Stimulated activated naive B cell treated with anti-CD40 and anti-IgM and Interleukin-4, amounts not matched to agents 10 μg/mL and 1 μg/mL and 100 μg/mL, for 72 hours (primary cell): Measurements from ENCODE around the gene CD72.
A peak's percentile ranks its signal among the peaks of the same experiment; 100 is the strongest.

Experiments
- ATAC-seq, 2 donors: fragments of 150-1000 bp; cut with Tn5 transposase; replicated peaks; 2 replicates each; pipeline ENCODE4 v1.10.0; 2021; ENCODE audit warnings: moderate library complexity in 1 of 2
- DNase-seq: peaks from one replicate; pipeline ENCODE4 v3.0.0; 2021
- H3K27ac Mint-ChIP-seq: one replicate; pipeline ENCODE4 v1.8.0; 2022; ENCODE audit warnings: mild to moderate bottlenecking, mixed read lengths
- H3K27me3 Mint-ChIP-seq, 2 donors: one replicate each; pipeline ENCODE4 v1.8.0; 2022; ENCODE audit warnings: mixed read lengths in 2 of 2
- H3K36me3 Mint-ChIP-seq, 2 donors: one replicate each; pipeline ENCODE4 v1.8.0; 2022; ENCODE audit warnings: mixed read lengths in 2 of 2, mild to moderate bottlenecking in 1 of 2
- H3K4me1 Mint-ChIP-seq, 2 donors: one replicate each; pipeline ENCODE4 v1.8.0; 2022; ENCODE audit warnings: mixed read lengths in 2 of 2, mild to moderate bottlenecking in 1 of 2
- H3K4me3 Mint-ChIP-seq, 2 donors: one replicate each; pipeline ENCODE4 v1.8.0; 2022; ENCODE audit warnings: mild to moderate bottlenecking in 2 of 2, mixed read lengths in 2 of 2, moderate library complexity in 1 of 2
- H3K9me3 Mint-ChIP-seq, 2 donors: one replicate each; pipeline ENCODE4 v1.8.0; 2022; ENCODE audit warnings: mixed read lengths in 2 of 2, mild to moderate bottlenecking in 1 of 2

The CD72 gene, protein sequence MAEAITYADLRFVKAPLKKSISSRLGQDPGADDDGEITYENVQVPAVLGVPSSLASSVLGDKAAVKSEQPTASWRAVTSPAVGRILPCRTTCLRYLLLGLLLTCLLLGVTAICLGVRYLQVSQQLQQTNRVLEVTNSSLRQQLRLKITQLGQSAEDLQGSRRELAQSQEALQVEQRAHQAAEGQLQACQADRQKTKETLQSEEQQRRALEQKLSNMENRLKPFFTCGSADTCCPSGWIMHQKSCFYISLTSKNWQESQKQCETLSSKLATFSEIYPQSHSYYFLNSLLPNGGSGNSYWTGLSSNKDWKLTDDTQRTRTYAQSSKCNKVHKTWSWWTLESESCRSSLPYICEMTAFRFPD

DNA sequence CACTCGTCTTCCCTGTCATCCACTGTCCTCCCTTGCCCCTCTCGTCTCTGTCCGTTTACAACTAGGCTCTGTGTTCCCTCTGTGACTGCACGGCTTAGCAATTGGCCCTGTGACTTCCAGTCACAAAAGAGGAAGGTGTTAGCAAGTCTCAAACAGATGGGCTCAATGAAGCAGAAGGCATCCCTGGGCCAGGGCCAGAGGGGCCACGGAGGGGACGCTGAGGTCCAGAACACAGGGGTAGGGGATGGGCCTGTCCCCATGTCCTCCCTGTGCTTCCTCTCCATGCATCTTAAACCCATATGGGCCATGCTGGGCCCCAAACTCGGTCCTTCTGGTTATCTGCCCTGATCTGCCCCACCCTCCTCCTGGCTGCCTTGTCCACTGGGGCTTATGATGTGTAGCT lies at the start of gene CD72:
Gene CD72 (minus strand): TSS at position 89 of the 403 bp plus-strand sequence. CDS start 110 bp downstream, outside the sequence.
- Mint-ChIP-seq H3K27me3 (no peaks in the 10 kb centered on the region), H3K4me1 (peaks cover 77 to 97% of the 10 kb centered on the region in 2 donors), H3K9me3 (no peaks in the 10 kb centered on the region), H3K27ac (peak within 1 kb of the TSS; percentile 99), H3K36me3 (peaks cover 46 to 50% of the 10 kb centered on the region in 2 donors), H3K4me3 (peak within 1 kb of the TSS; percentile 91 to 96)
- ATAC-seq (peak; percentile 39 to 40), DNase-seq (peak; percentile 55)

DNA sequence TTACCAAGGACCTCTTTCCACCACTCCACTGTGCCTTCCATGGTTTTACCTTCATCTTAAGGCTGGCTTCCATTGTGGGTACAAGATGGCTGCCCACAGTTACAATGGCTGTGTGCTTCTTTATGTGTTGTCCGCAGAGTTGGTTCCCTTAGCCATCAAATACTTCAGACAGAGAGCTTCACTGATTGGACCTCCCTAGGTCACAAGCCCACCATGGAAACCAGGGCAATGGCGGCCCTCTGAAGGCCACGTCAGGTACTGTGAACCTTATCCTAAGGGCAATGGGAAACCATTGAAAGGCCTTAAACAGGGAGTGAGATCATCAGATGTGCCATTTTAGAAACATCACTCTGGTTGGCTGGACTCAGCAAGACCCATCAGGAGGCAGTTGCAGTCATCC lies 49.7 kb upstream of the CD72 start:
- H3K9me3 Mint-ChIP-seq, result peaks cover 0 to 2% of the 10 kb centered on the region in 2 donors
- H3K27me3 Mint-ChIP-seq, result no peaks in the 10 kb centered on the region
- H3K36me3 Mint-ChIP-seq, result no peaks in the 10 kb centered on the region
- no peak overlapping the region for H3K4me3 Mint-ChIP-seq
- DNase-seq (no peak), ATAC-seq (no peak)
- H3K27ac Mint-ChIP-seq, result no peak overlapping the region
- H3K4me1 Mint-ChIP-seq, result peaks cover 22 to 39% of the 10 kb centered on the region in 2 donors

DNA sequence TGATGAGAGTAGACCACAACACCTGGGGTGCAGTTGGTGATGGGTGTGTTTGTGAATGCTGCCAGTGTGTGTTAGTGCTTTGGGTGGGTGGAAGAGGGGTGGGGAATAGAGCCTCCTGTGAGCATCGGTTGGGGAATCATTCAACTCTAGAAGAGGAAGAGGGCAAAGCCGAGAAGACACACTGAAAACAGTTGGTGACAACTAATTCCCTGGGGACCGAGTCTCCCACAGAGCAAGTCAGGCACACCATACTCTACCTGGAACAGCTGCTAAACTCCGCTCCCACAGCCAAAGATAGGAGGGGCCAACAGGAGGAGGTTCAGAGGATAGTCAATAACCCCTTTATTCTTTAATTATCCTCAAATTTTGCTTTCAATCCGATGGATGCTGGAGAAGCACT lies 48.3 kb upstream of the CD72 start:
- ATAC-seq, result peak; percentile 69 to 70
- peaks cover 34 to 52% of the 10 kb centered on the region in 2 donors for H3K4me1 Mint-ChIP-seq
- no peak overlapping the region for H3K4me3 Mint-ChIP-seq
- H3K27me3 Mint-ChIP-seq, result no peaks in the 10 kb centered on the region
- H3K36me3 Mint-ChIP-seq, result peaks cover 2 to 10% of the 10 kb centered on the region in 2 donors
- peaks cover 0 to 2% of the 10 kb centered on the region in 2 donors for H3K9me3 Mint-ChIP-seq
- no peak for DNase-seq
- H3K27ac Mint-ChIP-seq, result peak overlapping the region; percentile 75

DNA sequence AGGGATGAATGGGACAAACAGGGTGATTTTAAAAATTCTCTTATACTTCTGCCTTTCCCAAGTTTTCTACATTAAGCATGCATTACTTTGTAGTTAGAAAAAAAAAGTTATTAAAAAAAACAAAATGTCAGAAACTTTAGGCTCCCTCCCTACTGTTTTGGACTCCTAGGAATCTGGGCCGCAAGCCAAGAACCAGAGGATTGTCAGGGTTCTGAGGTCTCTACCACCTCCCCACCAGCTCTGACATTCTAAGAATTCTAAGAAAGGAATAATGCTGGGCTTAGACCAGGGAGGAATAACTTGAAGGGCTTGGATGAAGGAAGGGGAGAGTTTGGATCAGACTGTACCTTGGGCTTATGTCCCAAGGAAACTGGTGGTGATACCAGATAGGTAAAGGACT lies 47.8 kb upstream of the CD72 start:
- Mint-ChIP-seq H3K27ac (peak overlapping the region; percentile 43), H3K27me3 (no peaks in the 10 kb centered on the region), H3K4me1 (peaks cover 34 to 56% of the 10 kb centered on the region in 2 donors), H3K4me3 (no peak overlapping the region), H3K9me3 (peaks cover 0 to 2% of the 10 kb centered on the region in 2 donors), H3K36me3 (peaks cover 5 to 11% of the 10 kb centered on the region in 2 donors)
- DNase-seq (no peak), ATAC-seq (no peak)

- Mint-ChIP-seq H3K27ac (peak overlapping the region; percentile 25), H3K4me3 (peak overlapping the region; percentile 85 to 87), H3K27me3 (no peaks in the 10 kb centered on the region)
These were observed 47.2 kb upstream of the CD72 start for GRCh38 chr9:35665471-35665818.

GRCh38 chr9:35664531-35665470 lies 46.6 kb upstream of the CD72 start, which contains the start of gene ARHGEF39:
ARHGEF39 (minus strand) TSS chr9:35665195; CDS start chr9:35665169, 26 bp downstream.
- Mint-ChIP-seq H3K4me1 (peaks cover 44 to 69% of the 10 kb centered on the region in 2 donors), H3K36me3 (peaks cover 17 to 22% of the 10 kb centered on the region in 2 donors), H3K4me3 (peak within 1 kb of the TSS; percentile 85 to 87), H3K9me3 (peaks cover 0 to 2% of the 10 kb centered on the region in 2 donors), H3K27me3 (no peaks in the 10 kb centered on the region), H3K27ac (peak within 1 kb of the TSS; percentile 69)
- DNase-seq, result peak; percentile 59
- ATAC-seq, result peak; percentile 74 to 81

More at GRCh38 chr9:35665471-35665818, 47.2 kb upstream of the CD72 start:
- no peak for ATAC-seq
- H3K4me1 Mint-ChIP-seq, result peaks cover 40 to 62% of the 10 kb centered on the region in 2 donors
- DNase-seq, result no peak
- H3K36me3 Mint-ChIP-seq, result peaks cover 11 to 17% of the 10 kb centered on the region in 2 donors
- peaks cover 0 to 2% of the 10 kb centered on the region in 2 donors for H3K9me3 Mint-ChIP-seq

DNA sequence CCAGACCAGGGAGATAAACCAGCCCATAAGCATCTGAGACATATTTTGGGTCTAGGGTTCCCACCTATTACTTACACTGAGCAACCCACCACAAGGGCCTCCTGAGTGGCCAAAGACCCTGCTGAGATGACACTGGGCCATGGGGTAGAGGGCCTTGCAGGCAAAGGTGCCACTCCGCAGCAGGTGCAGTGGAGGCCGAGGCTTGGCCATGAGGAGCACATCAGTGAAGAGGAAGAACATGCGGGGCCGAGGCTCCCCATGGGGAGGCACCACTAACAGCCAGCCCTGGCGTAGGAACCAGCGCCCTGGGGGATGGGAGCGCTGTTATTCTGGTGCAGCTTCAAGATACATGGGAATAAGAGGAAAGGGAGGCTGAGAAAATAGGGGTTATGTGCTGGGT lies 44.2 kb upstream of the CD72 start:
- Mint-ChIP-seq H3K4me3 (no peak overlapping the region), H3K4me1 (peaks cover 57 to 85% of the 10 kb centered on the region in 2 donors), H3K9me3 (peaks cover 0 to 2% of the 10 kb centered on the region in 2 donors), H3K36me3 (peaks cover 24 to 37% of the 10 kb centered on the region in 2 donors), H3K27ac (peak overlapping the region; percentile 85), H3K27me3 (peaks cover 5% of the 10 kb centered on the region in 2 donors)
- ATAC-seq (no peak), DNase-seq (no peak)

- peaks cover 5% of the 10 kb centered on the region in 2 donors for H3K27me3 Mint-ChIP-seq
- peaks cover 24 to 37% of the 10 kb centered on the region in 2 donors for H3K36me3 Mint-ChIP-seq
- no peak overlapping the region for H3K4me3 Mint-ChIP-seq
- H3K9me3 Mint-ChIP-seq, result peaks cover 0 to 2% of the 10 kb centered on the region in 2 donors
- peak overlapping the region; percentile 66 for H3K27ac Mint-ChIP-seq
- peaks cover 60 to 85% of the 10 kb centered on the region in 2 donors for H3K4me1 Mint-ChIP-seq
- DNase-seq (no peak), ATAC-seq (no peak)
These were observed 43.6 kb upstream of the CD72 start for GRCh38 chr9:35661756-35662350.

DNA sequence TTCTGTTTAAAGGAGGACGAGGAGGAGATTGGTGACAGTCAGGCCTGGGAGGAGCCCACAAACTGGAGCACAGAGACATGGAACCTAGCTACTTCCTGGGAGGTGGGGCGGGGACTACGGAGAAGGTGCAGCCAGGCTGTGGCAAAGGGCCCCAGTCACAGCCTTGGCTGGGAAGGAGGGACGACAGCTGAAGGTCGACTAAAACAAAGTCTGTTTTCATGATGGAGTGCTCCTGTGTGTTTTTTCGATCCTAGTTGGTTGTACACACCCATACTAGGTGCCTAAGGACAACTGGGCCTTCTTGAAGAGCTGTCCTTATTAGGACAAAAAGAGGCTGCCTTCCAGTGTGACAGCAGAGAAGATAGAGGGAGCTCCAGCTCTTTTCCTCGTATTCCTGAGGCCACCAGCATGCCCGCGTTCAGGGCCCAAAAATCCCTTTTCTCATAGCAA lies 42.8 kb upstream of the CD72 start:
- ATAC-seq, result no peak
- no peak for DNase-seq
- peaks cover 5% of the 10 kb centered on the region in 2 donors for H3K27me3 Mint-ChIP-seq
- peaks cover 24 to 37% of the 10 kb centered on the region in 2 donors for H3K36me3 Mint-ChIP-seq
- H3K4me1 Mint-ChIP-seq, result peaks cover 57 to 85% of the 10 kb centered on the region in 2 donors
- peak overlapping the region; percentile 33 for H3K27ac Mint-ChIP-seq
- peaks cover 0 to 2% of the 10 kb centered on the region in 2 donors for H3K9me3 Mint-ChIP-seq
- H3K4me3 Mint-ChIP-seq, result no peak overlapping the region

GRCh38 chr9:35659340-35659739 lies 41.1 kb upstream of the CD72 start:
- no peak for DNase-seq
- Mint-ChIP-seq H3K4me1 (peaks cover 54 to 73% of the 10 kb centered on the region in 2 donors), H3K27ac (peak overlapping the region; percentile 99), H3K36me3 (peaks cover 24 to 37% of the 10 kb centered on the region in 2 donors), H3K9me3 (peaks cover 0 to 2% of the 10 kb centered on the region in 2 donors), H3K27me3 (peaks cover 5% of the 10 kb centered on the region in 2 donors), H3K4me3 (peak overlapping the region; percentile 93 to 95)
- no peak for ATAC-seq

- peak overlapping the region; percentile 93 to 95 for H3K4me3 Mint-ChIP-seq
These were observed 40.7 kb upstream of the CD72 start for GRCh38 chr9:35658968-35659220.

DNA sequence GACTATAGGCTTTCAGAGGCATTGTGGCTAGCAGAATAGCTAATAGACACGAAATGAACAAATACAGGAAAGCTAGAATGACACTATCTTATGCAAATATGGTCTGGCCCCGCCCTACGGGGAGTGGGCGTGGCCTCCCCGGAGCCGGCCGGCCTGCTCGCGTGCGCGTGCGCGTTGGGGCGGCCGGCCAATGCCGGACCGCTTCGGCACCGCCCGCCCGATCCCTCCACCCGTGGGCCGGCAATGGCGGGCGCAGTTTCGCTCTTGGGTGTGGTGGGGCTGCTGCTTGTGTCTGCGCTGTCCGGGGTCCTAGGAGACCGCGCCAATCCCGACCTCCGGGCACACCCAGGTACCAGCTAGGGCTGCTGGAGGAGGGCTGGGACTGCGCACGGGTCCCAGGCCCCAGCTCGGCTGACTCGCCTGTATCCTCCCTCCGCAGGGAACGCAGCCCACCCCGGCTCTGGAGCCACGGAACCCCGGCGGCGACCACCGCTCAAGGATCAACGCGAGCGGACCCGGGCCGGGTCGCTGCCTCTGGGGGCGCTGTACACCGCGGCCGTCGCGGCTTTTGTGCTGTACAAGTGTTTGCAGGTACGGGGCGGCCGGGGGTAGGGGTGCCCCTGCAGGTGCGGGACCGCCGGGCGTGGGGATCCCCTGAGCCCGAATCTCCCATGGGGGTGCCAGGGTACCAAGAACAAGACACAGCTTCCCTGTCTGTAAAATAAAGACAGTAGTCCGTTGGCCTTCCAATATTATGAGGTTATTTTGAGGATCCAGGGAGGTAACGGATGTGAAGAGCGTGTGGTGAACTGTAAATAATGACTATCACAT lies 40.1 kb upstream of the CD72 start, which contains the start of gene CCDC107:
Gene CCDC107 (plus strand): TSS at position 156 of the 831 bp plus-strand sequence. CDS start 88 bp downstream, at position 244.
- DNase-seq, result peak; percentile 84
- H3K36me3 Mint-ChIP-seq, result peaks cover 24 to 37% of the 10 kb centered on the region in 2 donors
- H3K4me3 Mint-ChIP-seq, result peak within 1 kb of the TSS; percentile 93 to 95
- peaks cover 54 to 69% of the 10 kb centered on the region in 2 donors for H3K4me1 Mint-ChIP-seq
- peaks cover 5% of the 10 kb centered on the region in 2 donors for H3K27me3 Mint-ChIP-seq
- peaks cover 0 to 2% of the 10 kb centered on the region in 2 donors for H3K9me3 Mint-ChIP-seq
- H3K27ac Mint-ChIP-seq, result peak within 1 kb of the TSS; percentile 99
- ATAC-seq, result peak; percentile 72 to 73

More at GRCh38 chr9:35658968-35659220, 40.7 kb upstream of the CD72 start:
- DNase-seq, result no peak
- peak; percentile 2 to 6 for ATAC-seq
- Mint-ChIP-seq H3K9me3 (peaks cover 0 to 2% of the 10 kb centered on the region in 2 donors), H3K27me3 (peaks cover 5% of the 10 kb centered on the region in 2 donors), H3K4me1 (peaks cover 54 to 69% of the 10 kb centered on the region in 2 donors), H3K36me3 (peaks cover 24 to 37% of the 10 kb centered on the region in 2 donors), H3K27ac (peak overlapping the region; percentile 99)
